ENCODE results near the gene ZFAND5.

GRCh38 chr9:72399391-72399790 lies 34.4 kb upstream of the ZFAND5 start:
- TF ChIP-seq EZH2 (IDR thresholded peaks at IDR 0.05; ENCODE audit: low read length, unreplicated experiment): no peak
- TF ChIP-seq CTCF (conservative IDR thresholded peaks at IDR 0.05; ENCODE audit: low read depth, low read length): no peak
- TF ChIP-seq EZH2phosphoT487 (IDR thresholded peaks at IDR 0.05; ENCODE audit: borderline replicate concordance, low read length): no peak

Data from PC-3 (cell line).